NCI-H2107 treated with DMSO at 0.1 percent for 48 hours (cell line): ENCODE data around the gene SLC37A3.
"Not testable (repeated sequence)": the region's sequence is repeated elsewhere in the genome, so short reads cannot be mapped to it uniquely, and the experiment has no call there.

Experiments used
- DNase-seq: peaks from one replicate; lab custom pipeline; 2025; ENCODE audit not compliant: unreplicated experiment; lab: John Stamatoyannopoulos, UW

SLC37A3 gene

DNA sequence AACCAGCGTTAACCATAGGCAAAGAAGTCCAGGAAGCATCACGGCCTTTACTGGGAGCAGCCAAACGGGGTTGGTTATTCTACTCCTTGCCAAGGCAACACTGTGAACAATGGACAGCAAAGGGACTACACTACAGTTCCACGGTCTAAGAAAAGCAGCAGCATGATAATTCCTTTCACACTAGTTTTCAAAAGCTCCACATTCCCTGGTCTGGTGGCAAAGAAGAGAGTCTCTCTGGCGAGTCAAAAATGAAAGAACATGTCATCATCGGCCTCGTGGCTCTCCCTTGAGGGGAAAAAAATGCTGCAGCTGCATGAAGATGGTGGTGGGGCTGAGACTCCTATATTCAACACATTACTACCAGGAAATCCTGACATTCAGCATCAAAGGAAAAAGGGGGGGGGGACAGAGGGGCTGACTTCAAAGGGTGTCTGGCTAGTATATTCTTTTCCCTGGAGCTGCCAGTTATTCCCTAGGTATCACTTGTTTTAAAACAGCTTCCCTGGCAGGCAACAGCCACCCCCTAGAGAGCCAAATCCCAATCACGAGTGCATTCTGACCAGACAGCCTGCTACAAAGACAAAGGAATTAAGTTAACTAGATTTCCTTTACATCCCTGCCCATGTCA is 49.1 kb downstream of the SLC37A3 start:
- DNase-seq: peak; percentile 46

DNA sequence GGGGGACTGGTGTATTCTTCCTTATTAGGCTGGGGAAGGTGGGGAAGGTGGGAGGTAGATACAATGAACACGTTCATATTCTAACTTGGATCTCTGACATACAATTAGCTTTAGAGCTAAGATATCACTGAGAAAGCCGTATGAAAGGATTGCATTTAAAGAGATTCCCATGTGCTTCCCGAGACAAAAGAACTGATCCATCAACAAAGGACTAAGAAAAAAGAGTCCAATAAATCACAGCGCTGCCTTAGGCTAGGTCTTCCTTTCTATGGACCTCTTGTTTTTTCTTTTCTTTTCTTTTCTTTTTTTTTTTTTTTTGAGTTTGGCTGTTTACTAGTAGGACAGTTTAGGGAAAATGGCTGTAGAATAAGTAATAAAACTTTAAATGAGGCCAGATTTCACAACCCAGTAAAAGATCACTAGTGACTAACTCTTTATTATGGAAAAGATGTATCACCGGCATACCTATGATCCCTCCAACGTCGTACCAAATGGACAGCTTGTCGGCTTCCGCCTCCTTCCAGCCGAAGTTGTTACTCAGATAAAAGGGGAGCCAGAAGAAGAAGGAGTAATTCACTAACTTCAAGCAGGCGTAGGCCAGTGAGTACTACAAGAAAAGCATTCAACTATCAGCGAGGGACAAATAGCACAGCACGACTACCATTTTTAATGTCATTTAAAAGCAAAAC is 50.0 kb downstream of the SLC37A3 start:
- no peak for DNase-seq

DNA sequence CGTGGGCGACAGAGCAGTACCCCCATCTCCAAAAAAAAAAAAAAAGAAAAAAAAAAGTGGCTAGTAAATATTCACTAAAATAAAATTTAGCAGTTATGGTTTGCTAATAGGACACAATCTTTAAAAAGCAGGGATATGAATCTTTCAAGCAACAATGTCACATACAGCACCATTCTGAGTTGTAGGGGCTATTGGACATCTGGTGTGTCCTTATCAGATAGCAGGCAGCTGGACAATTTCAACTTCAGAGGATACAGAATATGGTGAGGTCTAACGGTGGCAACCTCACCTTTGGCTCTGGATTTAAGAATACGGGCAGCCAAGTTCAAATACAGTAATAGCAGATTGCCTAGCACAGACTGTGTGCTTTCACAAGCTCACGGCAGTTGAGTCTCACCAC is 51.1 kb downstream of the SLC37A3 start:
- no peak for DNase-seq

DNA sequence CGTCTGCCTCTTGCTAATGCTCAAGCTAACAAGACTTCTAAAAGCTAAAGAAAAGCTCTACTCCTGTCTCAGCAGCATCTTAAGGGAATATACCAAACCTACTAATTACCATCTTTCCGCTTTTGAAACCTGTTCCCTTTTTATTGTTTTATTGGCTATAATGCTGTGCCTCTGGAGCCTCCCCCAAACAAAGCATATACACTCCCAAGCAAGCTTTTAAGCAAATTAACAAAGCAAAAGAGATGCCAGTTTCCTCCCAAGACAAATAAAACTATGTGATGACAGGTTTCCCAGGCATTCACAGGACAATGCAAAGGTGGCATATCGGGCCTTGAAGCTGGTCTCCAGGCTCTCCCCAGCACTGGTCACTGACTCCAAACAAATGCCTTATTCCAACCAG is 52.9 kb downstream of the SLC37A3 start:
- no peak for DNase-seq

DNA sequence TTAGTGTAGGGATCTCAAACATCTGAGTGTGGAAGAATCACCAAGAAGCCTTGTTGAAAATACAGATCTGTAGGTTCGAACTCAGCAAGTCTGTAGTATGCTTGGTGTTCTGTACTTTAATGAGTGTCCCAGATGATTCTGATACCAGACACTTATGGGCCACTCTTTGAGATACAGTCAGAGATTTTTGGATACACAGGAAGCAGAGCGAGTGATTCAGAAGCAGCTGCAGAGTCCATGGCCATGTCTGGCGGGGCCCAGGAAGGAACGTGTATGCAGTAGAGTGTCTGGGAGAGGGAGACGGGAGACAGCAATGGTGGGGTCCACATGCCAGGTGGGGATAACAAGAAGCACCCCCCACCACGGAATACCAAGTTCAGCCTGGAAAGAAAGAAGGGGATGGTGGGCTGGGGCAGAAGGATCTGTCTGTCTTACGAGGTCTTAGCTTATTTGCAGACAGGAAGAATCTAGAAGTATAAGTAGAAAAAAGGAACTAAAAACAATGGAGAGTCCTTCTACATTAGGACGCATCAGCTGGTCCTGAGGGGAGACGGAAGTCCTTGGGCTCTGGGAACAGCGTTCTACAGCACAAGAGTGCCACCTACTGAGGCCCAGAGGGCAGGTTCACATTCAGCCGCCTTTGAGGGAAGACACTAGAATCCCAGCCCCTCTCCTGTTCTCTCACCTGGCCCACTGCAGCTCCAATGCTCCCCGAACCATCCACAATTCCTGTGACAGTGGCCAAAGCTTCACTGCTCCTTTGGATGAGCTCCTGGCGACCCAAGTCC is 55.4 kb downstream of the SLC37A3 start:
- DNase-seq: peak; percentile 41

DNA sequence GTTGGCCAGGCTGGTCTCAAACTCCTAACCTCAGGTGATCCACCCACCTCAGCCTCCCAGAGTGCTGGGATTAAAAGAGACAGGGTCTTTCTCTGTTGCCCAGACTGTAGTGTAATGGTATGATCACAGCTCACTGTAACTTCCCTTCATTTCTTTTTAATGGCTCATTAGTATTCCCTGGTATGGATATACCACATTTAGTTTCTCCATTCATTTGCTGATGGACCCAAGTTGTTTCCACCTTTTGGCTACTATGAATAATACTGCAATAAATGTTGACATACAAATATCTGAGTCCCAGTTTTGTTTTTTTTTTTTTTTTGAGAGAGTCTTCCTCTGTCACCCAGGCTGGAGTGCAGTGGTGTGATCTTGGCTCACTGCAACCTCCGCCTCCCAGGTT is 59.4 kb downstream of the SLC37A3 start:
- DNase-seq: not testable (repeated sequence)

DNA sequence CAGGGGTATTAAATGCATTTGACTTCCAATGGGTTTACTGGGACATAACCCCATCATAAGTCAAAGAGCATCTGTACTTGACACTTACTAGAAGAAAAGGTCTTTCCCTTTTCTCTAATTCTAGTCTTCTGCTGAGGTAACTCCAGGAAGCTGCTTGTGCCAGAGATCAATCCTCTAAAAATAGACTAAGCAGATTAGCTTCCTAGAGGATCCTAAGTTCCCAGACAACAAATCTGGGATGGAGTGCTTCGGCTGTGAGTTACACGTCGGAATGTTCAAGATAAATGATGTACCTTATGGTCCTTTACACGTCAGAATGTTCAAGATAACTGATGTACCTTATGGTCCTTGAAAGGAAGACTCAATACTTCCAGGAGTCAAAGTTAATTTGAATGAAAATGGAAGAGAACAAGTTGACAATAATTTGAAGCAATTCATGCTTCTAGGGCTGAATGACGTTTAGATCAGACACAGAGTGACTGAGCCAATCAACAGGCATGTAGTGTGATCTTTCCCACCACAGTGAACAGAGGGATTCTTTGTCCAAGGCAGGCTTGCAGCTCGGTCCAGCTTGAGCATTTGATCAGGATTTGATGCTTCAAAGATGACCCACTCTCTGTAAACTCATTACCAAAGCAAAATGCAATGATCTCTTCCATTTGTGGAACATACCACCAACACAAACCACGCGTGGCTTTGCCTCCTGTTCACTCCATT is 63.8 kb downstream of the SLC37A3 start:
- DNase-seq: no peak

DNA sequence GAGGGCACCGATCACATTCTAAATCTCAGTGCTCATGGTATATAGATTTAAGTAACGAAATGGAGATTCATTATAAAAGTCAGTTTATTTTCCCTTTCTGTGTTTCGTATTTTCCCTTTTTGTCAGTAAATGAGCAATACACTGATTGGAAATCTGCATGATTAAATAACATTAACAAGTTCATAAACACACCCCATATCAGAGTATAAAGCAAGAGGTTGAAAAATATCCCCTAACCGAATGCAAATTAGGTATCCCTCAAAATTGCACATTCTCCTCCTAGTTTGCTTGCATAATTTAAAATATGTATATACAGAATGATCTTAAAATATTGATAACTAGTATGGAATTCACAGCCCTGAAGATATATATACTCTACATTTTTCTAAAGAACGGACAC is 64.6 kb downstream of the SLC37A3 start:
- DNase-seq: no peak

DNA sequence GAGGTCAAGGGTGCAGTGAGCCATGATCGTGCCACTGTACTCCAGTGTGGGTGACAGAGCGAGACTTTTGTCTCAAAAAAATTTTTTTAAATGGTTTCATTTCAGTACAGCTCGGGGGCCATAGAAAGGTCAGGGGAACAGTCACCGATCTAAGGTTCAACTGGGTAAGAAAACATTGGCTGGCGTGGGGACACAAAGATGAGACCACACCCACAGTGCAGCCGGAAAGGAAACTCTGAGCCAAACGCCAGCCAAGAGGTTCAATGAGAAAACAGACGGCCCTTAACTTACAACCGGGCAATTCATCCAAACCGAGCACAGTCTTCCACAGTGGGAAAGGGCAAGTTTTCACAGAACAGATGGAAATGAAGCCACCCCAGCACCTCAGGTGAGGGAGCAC is 65.1 kb downstream of the SLC37A3 start:
- no peak for DNase-seq

DNA sequence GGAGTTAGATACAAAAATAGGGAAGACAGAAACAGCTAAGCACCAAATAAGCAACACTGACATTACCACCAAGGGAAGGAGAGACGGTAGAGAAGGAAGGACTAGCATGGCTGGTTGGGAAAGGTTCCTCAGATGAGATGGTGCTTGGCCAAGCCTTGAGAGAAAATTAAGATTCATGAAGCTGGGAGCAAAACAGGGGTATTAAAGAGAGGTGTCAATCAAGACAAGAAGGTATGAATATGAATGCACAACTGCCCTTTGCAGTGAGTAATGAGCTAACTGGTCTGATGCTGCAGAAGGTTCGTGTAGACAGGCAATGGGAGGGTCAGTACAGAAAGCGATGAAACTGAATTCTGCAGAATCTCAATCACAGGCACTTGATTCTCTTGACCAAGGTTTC is 67.7 kb downstream of the SLC37A3 start:
- DNase-seq: no peak

DNA sequence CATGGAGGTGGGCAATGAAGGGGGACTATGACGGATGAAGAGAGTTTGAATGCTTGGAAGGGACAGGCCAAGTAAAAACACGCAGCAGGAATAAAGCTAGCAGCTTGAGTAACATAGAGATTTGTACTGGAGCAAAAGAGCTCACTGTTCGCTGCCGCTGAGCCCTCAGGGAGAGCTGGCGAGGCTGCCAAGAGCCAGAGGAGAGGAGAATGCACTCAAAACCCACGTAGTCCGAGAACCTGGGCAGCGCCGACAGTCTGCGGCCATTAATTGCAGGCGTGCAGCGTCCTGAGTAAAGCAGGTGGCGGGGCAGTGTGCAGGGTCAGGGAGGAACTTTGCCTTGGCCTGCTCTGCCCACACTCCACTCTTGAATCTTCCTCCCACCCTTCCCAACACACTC is 68.2 kb downstream of the SLC37A3 start:
- DNase-seq: peak; percentile 74

DNA sequence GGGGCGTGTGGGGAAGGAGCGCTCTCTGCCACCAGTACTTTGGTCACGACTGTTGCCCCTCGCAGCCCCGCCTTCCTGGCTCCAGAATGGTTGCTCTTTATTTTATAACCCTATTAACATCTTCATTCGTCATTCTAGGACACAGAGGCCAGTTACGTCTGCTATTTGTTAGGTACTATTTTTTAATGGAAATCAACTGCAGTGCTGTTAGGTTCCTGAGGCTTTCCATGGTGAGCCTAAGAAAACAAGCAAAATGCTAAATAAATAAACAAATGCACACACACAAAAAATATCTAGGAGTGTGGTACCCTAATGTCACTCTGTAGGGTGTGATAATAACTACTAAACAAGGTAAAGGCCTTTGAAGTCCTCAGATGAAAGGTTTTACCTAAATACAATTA is 71.1 kb downstream of the SLC37A3 start:
- no peak for DNase-seq

DNA sequence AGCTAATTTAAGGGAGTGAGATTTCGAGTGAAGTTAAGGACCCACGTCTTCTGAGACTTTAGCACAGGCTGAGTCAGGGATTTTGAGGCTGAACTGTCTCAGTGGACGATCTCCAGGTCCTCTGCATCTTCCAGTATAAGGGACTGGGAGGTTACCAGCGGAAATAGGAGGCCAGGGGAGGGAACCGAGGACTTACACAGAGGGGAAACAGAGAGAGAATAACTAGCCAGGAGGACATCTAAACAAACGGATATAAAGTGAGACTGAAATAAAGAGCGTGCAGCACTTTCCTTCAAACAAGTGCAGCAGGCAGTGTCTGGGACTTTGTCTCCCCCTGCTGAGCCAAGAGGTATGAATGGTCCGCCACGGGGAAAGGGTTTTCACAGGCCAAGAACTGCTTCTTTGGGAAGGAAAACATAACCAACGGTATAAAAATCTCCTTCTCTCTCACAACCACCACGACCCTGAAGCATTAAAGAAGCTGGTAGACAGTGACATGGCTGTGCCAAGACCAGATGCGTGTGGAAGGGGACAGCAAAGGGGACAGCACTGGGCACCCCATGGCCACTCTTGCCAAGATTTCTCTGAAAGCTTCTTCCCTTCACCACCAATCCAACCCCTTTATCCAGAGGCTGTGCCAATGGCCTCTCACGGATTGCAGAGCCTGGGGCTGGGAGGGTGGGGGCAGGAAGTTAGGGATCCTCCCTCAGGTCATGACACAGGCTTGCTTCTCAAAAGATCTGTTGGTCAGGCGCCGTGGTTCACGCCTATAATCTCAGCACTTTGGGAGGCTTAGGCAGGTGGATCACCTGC is 72.0 kb downstream of the SLC37A3 start:
- DNase-seq: peak; percentile 61

DNA sequence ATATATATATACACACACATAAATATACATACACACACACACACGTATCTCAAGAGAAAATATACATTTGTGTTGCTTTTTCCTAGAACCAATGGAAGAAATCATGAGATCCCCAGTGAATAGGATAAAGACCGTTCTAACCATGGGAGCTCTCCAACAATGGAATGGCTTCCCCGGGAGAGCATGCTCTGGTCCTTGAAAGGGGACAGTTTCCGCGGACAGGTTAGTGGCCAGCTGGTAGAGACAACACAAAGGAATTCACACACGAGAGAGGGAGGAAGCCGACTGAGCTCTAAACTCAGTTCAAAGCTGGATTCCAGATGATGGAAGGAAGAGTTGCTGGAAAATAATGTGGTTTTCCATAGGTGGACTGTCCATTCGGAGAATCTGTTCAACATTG is 72.7 kb downstream of the SLC37A3 start:
- no peak for DNase-seq

DNA sequence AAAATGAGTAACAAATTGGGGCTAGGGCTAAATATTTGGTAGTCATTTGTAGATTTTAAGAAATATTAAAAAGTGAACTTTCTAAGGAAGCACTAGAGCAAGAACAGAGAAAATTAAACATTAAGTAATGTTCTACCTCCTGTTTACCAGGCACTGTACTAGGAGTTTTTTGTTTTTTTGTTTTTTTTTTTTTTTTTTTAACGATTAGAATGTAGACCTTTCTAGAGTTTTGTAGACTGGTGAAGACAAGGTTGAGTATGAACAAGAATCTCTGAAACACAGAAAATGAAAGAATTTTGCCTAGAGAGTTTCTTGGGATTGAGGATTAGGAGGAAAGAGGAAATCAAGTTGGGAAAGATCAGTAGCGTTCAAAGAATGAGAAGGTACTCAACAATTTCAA is 73.6 kb downstream of the SLC37A3 start:
- DNase-seq: no peak

DNA sequence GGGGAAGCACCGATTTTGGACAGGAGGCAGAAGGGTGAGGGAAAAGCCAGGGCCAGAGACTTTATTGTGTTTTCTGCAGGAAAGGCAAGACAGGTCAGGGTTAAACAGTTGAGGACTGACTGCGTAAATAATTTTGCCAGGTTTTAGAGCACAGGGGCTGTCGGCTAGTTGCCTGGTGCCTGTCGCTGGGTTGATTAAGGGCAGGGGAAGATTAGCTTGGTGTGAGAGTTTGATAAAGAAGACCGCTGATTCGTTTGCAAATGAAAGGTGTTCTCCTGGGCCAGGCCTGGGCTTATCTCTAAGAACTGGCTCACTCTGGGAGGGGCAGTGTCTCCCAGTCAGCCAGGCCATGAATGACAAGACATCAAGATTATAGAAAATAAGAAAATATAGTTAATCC is 75.6 kb downstream of the SLC37A3 start:
- DNase-seq: no peak

DNA sequence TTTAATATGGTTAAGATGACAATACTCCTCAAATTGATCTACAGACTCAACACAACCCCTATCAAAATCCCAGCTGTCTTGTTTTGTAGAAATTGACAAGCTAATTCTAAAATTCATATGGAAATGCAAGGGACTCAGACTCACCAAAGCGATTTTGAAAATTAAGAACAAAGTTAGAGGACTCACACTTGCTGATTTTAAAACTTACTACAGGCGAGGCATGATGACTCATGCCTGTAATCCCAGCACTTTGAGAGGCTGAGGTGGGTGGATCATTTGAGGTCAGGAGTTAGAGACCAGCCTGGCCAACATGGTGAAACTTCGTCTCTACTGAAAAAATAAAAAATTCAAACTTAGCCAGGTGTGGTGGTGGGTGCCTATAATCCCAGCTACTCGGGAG is 78.3 kb downstream of the SLC37A3 start:
- DNase-seq: not testable (repeated sequence)

DNA sequence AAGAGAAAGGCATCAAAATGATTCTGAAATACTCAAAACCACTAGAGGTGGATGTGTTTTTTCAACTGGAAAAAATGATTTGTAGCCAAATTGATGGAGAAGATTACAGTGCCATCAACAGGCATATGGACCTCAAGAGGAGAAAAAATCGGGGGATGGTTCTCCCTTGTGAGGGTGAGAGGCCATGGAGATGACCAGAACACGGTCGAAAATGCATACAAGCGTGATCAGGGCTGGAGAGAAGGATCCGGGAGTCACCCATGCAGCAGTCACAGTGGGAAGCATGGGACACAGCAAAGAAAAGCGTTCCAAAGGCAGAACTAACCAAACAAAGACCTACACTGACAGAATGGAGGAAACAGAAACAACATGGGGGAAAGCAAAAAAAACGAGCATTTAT is 80.3 kb downstream of the SLC37A3 start:
- no peak for DNase-seq

DNA sequence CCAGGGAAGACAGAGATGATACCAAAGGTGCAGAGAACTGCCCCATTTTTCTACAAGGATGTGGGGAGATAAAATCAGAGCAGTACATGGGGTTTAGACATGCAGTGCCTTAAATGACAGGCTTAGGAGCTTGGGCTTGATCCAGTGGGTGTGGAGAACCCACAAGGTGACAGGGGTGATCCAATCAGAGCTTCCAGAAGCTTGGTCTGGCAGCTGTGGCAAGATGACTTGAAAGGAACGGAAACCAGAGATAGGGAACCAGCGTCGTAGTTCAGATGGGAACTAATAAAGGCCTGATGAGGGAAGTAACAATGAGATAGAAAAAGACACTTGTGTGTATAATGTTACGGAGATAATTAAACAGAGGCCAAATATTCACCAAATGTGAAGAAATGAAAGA is 80.7 kb downstream of the SLC37A3 start:
- no peak for DNase-seq

DNA sequence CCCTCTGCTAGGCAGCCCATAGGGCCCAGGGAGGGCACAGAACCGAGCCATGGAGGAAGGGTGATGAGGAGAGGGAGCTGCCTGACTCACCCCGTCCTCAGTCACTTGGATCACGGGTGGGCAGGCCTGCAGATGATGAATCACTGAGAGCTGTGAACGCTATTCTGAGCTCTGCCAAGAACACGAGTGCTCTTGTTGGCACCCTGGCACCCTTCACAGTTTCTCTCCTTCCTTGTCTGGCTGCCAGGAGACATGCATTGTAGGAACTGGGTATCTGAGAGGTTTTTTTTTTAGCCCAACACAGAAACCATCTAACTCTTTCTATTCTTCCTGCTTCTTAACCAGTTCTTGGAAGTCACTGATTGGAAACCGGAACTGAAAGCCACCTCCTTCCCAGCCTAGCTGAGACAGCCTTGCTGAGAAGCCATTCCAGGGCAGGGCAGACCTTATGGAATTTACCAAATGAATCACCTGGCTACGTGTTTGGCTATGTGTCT is 82.1 kb downstream of the SLC37A3 start:
- no peak for DNase-seq
